GM23248 (cell line): ENCODE results near the gene TUNAR.

Source experiments
- EZH2 ChIP-seq: fragments of 200-600 bp; sonication (generic); IDR thresholded peaks from 2 replicates; pipeline ENCODE4 v1.6.1; 2018; ENCODE audit warnings: antibody characterized with exemption, mild to moderate bottlenecking; ENCODE audit not compliant: insufficient read depth, poor library complexity, severe bottlenecking
- EZH2phosphoT487 ChIP-seq: fragments of 200-600 bp; sonication (generic); IDR thresholded peaks from 2 replicates; pipeline ENCODE4 v1.6.1; 2018; ENCODE audit warnings: antibody characterized with exemption, moderate library complexity, mild to moderate bottlenecking, low read depth; ENCODE audit not compliant: insufficient read depth

GRCh38 chr14:95850429-95850828, 26.2 kb upstream of the TUNAR start:
- TF ChIP-seq EZH2 (no peak), EZH2phosphoT487 (no peak)
